Measurements from ENCODE around the gene DDX51.

DDX51 gene

GRCh38 chr12:132146772-132147422 is 2.8 kb upstream of the DDX51 start:
- TF ChIP-seq ESRRG (CRISPR knock-in tag; IDR thresholded peaks at IDR 0.05), result no peak
- no peak for TF ChIP-seq TOX (CRISPR knock-in tag; IDR thresholded peaks at IDR 0.05; ENCODE audit: borderline replicate concordance)
- TF ChIP-seq TCF4 (CRISPR knock-in tag; IDR thresholded peaks at IDR 0.05; ENCODE audit: borderline replicate concordance), result no peak
- no peak for TF ChIP-seq CSDC2 (CRISPR knock-in tag; IDR thresholded peaks at IDR 0.05)
- TF ChIP-seq ZFP30 (CRISPR knock-in tag; IDR thresholded peaks at IDR 0.05), result no peak
- no peak for TF ChIP-seq BACH2 (CRISPR knock-in tag; IDR thresholded peaks at IDR 0.05; ENCODE audit: borderline replicate concordance)
- TF ChIP-seq ZFP3 (CRISPR knock-in tag; IDR thresholded peaks at IDR 0.05), result no peak
- no peak for TF ChIP-seq GLIS3 (CRISPR knock-in tag; IDR thresholded peaks at IDR 0.05)
- TF ChIP-seq, protein P1, sequence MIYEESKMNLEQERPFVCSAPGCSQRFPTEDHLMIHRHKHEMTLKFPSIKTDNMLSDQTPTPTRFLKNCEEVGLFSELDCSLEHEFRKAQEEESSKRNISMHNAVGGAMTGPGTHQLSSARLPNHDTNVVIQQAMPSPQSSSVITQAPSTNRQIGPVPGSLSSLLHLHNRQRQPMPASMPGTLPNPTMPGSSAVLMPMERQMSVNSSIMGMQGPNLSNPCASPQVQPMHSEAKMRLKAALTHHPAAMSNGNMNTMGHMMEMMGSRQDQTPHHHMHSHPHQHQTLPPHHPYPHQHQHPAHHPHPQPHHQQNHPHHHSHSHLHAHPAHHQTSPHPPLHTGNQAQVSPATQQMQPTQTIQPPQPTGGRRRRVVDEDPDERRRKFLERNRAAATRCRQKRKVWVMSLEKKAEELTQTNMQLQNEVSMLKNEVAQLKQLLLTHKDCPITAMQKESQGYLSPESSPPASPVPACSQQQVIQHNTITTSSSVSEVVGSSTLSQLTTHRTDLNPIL (CRISPR knock-in tag; IDR thresholded peaks at IDR 0.05; ENCODE audit: low read depth), result no peak
- TF ChIP-seq SNAI2 (CRISPR knock-in tag; IDR thresholded peaks at IDR 0.05), result no peak
- TF ChIP-seq ZNF70 (CRISPR knock-in tag; IDR thresholded peaks at IDR 0.05), result no peak
- TF ChIP-seq, protein P2, sequence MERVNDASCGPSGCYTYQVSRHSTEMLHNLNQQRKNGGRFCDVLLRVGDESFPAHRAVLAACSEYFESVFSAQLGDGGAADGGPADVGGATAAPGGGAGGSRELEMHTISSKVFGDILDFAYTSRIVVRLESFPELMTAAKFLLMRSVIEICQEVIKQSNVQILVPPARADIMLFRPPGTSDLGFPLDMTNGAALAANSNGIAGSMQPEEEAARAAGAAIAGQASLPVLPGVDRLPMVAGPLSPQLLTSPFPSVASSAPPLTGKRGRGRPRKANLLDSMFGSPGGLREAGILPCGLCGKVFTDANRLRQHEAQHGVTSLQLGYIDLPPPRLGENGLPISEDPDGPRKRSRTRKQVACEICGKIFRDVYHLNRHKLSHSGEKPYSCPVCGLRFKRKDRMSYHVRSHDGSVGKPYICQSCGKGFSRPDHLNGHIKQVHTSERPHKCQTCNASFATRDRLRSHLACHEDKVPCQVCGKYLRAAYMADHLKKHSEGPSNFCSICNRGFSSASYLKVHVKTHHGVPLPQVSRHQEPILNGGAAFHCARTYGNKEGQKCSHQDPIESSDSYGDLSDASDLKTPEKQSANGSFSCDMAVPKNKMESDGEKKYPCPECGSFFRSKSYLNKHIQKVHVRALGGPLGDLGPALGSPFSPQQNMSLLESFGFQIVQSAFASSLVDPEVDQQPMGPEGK (CRISPR knock-in tag; IDR thresholded peaks at IDR 0.05; ENCODE audit: borderline replicate concordance), result no peak
- TF ChIP-seq RARB (CRISPR knock-in tag; IDR thresholded peaks at IDR 0.05), result no peak
- no peak for TF ChIP-seq OSR1 (CRISPR knock-in tag; IDR thresholded peaks at IDR 0.05)
- no peak for TF ChIP-seq ARNTL (CRISPR knock-in tag; IDR thresholded peaks at IDR 0.05; ENCODE audit: borderline replicate concordance, low read depth)
- TF ChIP-seq ZNF565 (CRISPR knock-in tag; conservative IDR thresholded peaks at IDR 0.05; ENCODE audit: low read depth), result no peak
- TF ChIP-seq, protein P3, sequence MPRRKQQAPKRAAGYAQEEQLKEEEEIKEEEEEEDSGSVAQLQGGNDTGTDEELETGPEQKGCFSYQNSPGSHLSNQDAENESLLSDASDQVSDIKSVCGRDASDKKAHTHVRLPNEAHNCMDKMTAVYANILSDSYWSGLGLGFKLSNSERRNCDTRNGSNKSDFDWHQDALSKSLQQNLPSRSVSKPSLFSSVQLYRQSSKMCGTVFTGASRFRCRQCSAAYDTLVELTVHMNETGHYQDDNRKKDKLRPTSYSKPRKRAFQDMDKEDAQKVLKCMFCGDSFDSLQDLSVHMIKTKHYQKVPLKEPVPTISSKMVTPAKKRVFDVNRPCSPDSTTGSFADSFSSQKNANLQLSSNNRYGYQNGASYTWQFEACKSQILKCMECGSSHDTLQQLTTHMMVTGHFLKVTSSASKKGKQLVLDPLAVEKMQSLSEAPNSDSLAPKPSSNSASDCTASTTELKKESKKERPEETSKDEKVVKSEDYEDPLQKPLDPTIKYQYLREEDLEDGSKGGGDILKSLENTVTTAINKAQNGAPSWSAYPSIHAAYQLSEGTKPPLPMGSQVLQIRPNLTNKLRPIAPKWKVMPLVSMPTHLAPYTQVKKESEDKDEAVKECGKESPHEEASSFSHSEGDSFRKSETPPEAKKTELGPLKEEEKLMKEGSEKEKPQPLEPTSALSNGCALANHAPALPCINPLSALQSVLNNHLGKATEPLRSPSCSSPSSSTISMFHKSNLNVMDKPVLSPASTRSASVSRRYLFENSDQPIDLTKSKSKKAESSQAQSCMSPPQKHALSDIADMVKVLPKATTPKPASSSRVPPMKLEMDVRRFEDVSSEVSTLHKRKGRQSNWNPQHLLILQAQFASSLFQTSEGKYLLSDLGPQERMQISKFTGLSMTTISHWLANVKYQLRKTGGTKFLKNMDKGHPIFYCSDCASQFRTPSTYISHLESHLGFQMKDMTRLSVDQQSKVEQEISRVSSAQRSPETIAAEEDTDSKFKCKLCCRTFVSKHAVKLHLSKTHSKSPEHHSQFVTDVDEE (CRISPR knock-in tag; IDR thresholded peaks at IDR 0.05), result no peak
- ATAC-seq, result no peak

GRCh38 chr12:132146098-132146497 is 2.0 kb upstream of the DDX51 start:
- TF ChIP-seq ZNF565 (CRISPR knock-in tag; conservative IDR thresholded peaks at IDR 0.05; ENCODE audit: low read depth) (no peak), RARB (CRISPR knock-in tag; IDR thresholded peaks at IDR 0.05) (no peak), TOX (CRISPR knock-in tag; IDR thresholded peaks at IDR 0.05; ENCODE audit: borderline replicate concordance) (no peak), ZNF70 (CRISPR knock-in tag; IDR thresholded peaks at IDR 0.05) (no peak), PPARA (CRISPR knock-in tag; IDR thresholded peaks at IDR 0.05; ENCODE audit: borderline replicate concordance) (no peak), ZC3H10 (CRISPR knock-in tag; IDR thresholded peaks at IDR 0.05) (no peak), ARNTL (CRISPR knock-in tag; IDR thresholded peaks at IDR 0.05; ENCODE audit: borderline replicate concordance, low read depth) (no peak)
- TF ChIP-seq, protein P4, sequence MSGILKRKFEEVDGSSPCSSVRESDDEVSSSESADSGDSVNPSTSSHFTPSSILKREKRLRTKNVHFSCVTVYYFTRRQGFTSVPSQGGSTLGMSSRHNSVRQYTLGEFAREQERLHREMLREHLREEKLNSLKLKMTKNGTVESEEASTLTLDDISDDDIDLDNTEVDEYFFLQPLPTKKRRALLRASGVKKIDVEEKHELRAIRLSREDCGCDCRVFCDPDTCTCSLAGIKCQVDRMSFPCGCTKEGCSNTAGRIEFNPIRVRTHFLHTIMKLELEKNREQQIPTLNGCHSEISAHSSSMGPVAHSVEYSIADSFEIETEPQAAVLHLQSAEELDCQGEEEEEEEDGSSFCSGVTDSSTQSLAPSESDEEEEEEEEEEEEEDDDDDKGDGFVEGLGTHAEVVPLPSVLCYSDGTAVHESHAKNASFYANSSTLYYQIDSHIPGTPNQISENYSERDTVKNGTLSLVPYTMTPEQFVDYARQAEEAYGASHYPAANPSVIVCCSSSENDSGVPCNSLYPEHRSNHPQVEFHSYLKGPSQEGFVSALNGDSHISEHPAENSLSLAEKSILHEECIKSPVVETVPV (CRISPR knock-in tag; IDR thresholded peaks at IDR 0.05), result no peak
- no peak for ATAC-seq

GRCh38 chr12:132145334-132145733 is 1.2 kb upstream of the DDX51 start:
- no peak for ATAC-seq
- TF ChIP-seq ZNF565 (CRISPR knock-in tag; conservative IDR thresholded peaks at IDR 0.05; ENCODE audit: low read depth) (no peak), BACH2 (CRISPR knock-in tag; IDR thresholded peaks at IDR 0.05; ENCODE audit: borderline replicate concordance) (no peak), ZFP30 (CRISPR knock-in tag; IDR thresholded peaks at IDR 0.05) (no peak), TCF4 (CRISPR knock-in tag; IDR thresholded peaks at IDR 0.05; ENCODE audit: borderline replicate concordance) (no peak), POU6F1 (CRISPR knock-in tag; IDR thresholded peaks at IDR 0.05; ENCODE audit: borderline replicate concordance, low read depth) (no peak), TOX (CRISPR knock-in tag; IDR thresholded peaks at IDR 0.05; ENCODE audit: borderline replicate concordance) (no peak), SNAI2 (CRISPR knock-in tag; IDR thresholded peaks at IDR 0.05) (no peak), GLIS3 (CRISPR knock-in tag; IDR thresholded peaks at IDR 0.05) (no peak), CSDC2 (CRISPR knock-in tag; IDR thresholded peaks at IDR 0.05) (no peak), ARNTL (CRISPR knock-in tag; IDR thresholded peaks at IDR 0.05; ENCODE audit: borderline replicate concordance, low read depth) (no peak)
- TF ChIP-seq, protein P2 (CRISPR knock-in tag; IDR thresholded peaks at IDR 0.05; ENCODE audit: borderline replicate concordance), result no peak
- TF ChIP-seq, protein P1 (CRISPR knock-in tag; IDR thresholded peaks at IDR 0.05; ENCODE audit: low read depth), result no peak
- TF ChIP-seq, protein P4 (CRISPR knock-in tag; IDR thresholded peaks at IDR 0.05), result no peak

Data from SK-N-SH treated with all-trans-retinoic acid at 6 μM for 48 hours (cell line).